Effector CD8-positive, alpha-beta T cell (primary cell): ENCODE results near the gene EIF4E2.
"Not testable (repeated sequence)": the region's sequence is repeated elsewhere in the genome, so short reads cannot be mapped to it uniquely, and the experiment has no call there.

Experiments
- DNase-seq: peaks from one replicate; lab custom pipeline; 2025; lab: John Stamatoyannopoulos, UW

EIF4E2 gene

DNA sequence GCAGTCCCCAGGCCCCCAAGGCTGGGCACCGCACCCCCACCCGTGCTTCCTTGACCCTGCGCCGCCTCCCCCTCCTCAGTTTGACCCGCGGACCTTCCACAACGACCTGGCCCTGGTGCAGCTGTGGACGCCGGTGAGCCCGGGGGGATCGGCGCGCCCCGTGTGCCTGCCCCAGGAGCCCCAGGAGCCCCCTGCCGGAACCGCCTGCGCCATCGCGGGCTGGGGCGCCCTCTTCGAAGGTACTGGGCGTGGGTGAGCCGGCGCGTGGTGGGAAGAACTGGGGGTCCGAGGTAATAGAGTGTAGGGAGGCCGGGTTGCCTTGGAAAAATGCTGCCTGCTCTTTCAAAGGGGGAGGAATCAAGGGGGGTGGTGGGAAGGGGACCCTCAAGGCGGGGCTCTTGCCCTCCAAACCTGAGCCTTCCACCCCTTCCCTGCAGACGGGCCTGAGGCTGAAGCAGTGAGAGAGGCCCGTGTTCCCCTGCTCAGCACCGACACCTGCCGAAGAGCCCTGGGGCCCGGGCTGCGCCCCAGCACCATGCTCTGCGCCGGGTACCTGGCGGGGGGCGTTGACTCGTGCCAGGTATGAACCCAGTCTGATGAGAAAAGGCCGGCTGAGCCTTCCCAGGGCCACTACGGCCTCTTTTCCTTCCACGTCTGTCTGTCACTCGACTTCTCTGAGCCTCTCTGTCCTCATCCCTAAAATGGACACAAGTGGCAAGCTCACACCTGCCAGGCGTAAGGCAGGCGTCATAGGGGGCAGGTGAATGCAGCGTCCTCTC, 27.7 kb upstream of the EIF4E2 start:
- no peak for DNase-seq

GRCh38 chr2:232523402-232523681, 27.1 kb upstream of the EIF4E2 start:
- no peak for DNase-seq

GRCh38 chr2:232523682-232524597, 26.5 kb upstream of the EIF4E2 start:
- no peak for DNase-seq

- no peak for DNase-seq
Measured at GRCh38 chr2:232524771-232525170, 25.7 kb upstream of the EIF4E2 start.

DNA sequence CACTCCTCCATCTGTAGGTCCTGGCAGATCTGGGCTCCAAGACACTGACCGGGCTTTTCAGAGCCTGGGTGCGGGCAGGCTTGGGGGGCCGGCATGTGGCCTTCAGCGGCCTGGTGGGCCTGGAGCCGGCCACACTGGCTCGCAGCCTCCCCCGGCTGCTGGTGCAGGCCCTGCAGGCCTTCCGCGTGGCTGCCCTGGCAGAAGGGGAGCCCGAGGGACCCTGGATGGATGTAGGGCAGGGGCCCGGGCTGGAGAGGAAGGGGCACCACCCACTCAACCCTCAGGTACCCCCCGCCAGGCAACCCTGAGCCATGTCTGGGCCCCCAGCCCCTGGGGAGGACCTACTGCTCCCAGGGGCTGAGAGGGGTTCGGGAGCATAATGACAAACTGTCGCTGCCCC, 25.3 kb upstream of the EIF4E2 start:
- DNase-seq, result no peak

GRCh38 chr2:232525791-232526371, 24.6 kb upstream of the EIF4E2 start, which contains the start of gene CHRND:
TSS of gene CHRND (plus strand) at chr2:232526160. CDS start at chr2:232526216, 56 bp downstream.
- DNase-seq, result no peak

- no peak for DNase-seq
Measured at GRCh38 chr2:232526372-232526941, 24.0 kb upstream of the EIF4E2 start.

DNA sequence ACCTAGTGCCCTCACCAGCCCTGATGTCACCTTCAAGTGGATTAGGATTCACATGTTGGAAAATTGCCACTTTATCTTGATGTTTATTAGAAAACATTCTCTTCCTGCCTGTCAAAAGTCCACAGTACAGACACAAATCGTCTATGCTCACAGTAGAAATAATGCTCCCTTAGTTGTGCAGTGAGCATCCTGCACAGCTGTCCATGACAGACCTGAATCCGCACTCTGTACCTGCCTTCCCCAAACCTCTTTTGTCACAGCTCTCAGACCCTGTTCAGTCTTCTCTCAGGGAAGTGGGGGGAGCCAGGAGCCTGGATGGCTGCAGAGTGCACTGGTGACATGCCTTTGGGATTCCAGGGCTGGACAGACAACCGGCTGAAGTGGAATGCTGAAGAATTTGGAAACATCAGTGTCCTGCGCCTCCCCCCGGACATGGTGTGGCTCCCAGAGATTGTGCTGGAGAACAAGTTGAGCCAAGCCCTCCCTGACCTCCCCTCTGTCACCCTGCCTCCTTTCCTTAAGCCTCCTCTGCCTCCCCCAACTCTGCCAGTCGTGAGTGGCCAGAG, 22.5 kb upstream of the EIF4E2 start:
- DNase-seq, result no peak

GRCh38 chr2:232528746-232529460, 21.6 kb upstream of the EIF4E2 start:
- DNase-seq, result no peak

DNA sequence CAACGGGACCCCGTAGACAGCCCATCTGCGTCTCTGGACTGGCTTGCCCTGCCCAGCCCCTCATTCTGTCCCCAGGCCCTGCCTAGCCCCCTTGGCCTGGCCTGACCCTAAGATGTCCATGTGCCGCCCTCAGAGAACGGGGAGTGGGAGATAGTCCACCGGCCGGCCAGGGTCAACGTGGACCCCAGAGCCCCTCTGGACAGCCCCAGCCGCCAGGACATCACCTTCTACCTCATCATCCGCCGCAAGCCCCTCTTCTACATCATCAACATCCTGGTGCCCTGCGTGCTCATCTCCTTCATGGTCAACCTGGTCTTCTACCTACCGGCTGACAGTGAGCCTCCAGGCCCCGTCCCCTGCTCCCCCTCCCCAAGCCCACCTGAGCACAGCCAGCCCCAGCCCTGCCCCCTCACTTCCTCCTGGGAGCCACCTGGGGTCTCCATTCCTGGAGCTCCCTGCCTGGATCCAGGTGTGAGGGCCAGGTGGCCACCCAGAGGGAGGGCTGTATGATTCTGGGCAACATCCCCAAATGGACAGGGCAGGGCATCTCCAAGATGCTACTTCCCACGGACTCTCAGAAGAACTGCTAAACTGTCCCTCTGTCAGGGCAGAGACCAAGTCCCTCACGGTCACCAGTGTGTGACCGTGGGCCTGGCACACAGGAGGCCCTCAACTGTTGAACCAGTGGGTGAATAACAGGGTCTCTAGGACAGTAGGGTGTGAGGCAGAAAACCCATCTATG, 20.5 kb upstream of the EIF4E2 start:
- no peak for DNase-seq

DNA sequence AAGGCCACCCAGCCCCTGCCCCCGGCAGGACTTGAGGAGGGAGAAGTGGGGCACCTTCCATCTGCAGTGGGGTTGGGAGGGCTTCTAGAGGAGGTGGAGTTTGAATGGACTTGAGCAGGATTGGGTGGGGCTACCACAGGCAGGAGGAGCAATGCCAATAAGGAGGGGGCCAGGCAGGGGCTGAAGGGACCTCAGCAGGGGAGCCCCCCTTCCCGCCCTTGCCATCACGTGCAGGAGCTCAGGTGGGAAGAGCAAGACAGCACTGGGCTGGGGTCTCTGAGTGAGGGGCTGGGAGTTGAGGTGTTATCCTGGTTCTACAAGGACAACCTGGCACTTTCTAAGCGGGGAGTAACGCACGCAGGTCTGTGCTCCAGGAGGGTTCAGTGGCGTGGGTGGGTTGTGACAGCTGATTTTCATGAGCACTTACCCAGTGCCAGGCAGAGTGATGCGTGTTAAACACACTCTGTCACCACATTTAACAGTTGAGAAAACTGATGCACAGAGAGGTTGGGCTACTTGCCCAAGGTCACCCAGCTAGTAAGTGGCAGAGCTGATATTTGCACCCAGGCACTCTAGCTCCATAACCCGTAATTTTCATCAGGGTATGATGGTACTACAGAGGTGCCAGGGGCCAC, 19.7 kb upstream of the EIF4E2 start:
- DNase-seq, result no peak

GRCh38 chr2:232532419-232532818, 18.1 kb upstream of the EIF4E2 start:
- no peak for DNase-seq

GRCh38 chr2:232532821-232533220, 17.7 kb upstream of the EIF4E2 start:
- not testable (repeated sequence) for DNase-seq

- no peak for DNase-seq
Measured at GRCh38 chr2:232533944-232534710, 16.4 kb upstream of the EIF4E2 start.

GRCh38 chr2:232534940-232535651, 15.4 kb upstream of the EIF4E2 start:
- DNase-seq, result no peak

DNA sequence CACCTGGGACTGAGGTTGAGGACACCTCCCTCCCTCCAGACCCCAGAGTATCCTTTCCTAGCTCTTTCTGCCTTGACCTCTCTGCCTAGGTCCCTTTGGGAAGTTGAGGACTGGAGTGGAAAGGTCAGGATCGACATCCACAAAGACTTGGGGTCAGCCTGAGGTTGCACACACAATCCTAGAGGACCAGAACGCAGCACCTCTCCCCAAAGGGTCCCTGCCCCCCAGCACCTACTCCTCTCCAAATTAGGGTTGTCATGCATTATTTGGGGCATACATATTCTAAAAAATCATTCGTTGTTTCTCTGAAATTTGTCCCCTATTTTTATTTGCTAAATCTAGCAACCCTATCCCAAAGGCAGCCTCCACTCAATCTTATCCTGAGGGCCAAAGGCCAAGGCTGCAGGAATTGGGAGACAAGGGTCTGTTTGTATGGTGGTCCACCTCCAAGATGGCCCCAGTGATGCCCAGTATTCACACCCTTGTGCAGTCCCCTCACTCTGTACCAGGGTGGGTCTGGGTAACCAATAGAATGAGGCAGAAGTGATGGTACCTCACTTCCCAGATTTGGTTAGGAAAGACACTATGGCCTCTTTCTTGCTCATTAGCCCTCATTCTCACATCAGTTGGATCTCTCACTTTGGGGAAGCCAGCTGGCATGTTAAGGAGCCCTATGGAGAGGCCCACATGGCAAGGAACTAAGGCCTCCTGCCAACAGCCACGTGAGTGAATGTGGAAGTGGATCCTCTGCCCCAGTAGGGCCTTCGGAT, 14.5 kb upstream of the EIF4E2 start:
- no peak for DNase-seq

- no peak for DNase-seq
Measured at GRCh38 chr2:232537079-232537478, 13.4 kb upstream of the EIF4E2 start.

DNA sequence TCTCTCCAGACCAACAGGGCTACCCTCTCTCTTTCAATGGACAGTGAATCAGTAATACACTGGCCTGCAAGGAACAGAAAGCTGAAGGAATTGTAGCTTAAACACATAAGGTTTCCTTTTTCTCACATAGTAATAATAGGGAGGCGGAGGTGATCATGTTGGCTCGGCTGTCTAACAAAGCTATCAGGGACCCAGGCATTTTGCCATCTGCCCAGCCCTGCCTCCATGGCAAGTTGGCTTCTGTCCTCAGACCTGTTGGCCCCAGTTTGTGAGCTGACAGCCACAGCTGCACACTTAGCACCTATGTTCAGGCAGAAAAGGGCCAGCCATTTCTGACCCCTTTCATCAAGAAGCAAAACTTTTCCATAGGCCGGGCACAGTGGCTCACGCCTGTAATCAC, 13.0 kb upstream of the EIF4E2 start:
- no peak for DNase-seq
